AG20443 (cell line): ENCODE results near the gene ZNF268.
"Not testable (repeated sequence)": the region's sequence is repeated elsewhere in the genome, so short reads cannot be mapped to it uniquely, and the experiment has no call there.

Source experiments
- DNase-seq: peaks from one replicate; pipeline ENCODE4 v3.0.0; 2012; ENCODE audit warnings: low spot score, mixed read lengths

ZNF268 gene

DNA sequence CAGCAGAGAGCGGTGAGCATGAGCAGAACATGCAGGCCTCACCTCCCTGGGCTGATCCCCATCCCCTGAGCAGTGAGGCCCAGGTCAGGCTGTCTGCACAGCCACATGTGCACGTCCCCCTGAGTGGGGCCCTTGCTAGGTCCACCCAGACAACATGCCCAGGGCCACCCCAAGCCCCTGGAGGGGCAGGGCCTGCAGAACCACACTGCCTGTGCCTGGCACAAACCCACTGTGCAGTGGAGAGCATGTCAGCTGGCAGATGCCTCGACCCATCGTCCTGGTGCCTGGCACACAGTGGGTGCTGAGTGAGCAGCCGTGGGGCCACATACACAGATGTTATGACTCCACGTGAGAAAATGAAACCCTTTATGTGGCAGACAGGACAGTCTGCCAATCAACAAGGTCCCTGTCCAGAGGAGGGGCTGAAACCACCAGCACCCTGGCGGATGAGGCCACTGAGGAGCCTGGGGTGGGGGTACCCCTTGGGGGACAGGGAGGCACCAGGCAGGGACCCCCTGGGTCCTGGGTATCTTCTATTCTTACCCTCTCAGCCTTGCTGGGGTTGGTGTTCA is 46.1 kb downstream of the ZNF268 start:
- no peak for DNase-seq

DNA sequence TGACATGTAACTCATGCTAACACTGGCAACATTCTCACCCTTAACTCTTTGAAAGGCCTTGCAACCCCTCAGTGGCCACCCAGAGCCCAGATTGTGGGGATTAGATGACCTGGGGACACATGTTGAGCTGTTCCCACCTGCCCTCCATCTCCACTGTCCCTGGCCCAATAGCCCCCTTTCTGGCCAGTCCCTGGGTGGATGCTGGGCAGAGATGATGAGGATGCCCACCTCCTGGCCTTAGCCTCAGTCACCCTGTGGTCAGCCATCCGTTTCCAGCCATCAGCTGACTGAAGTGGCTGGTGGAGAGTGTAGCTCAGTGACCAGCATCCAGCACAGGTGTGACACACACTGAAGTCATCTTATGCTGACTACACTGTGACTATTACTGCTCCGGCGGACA is 49.7 kb downstream of the ZNF268 start:
- DNase-seq, result no peak

DNA sequence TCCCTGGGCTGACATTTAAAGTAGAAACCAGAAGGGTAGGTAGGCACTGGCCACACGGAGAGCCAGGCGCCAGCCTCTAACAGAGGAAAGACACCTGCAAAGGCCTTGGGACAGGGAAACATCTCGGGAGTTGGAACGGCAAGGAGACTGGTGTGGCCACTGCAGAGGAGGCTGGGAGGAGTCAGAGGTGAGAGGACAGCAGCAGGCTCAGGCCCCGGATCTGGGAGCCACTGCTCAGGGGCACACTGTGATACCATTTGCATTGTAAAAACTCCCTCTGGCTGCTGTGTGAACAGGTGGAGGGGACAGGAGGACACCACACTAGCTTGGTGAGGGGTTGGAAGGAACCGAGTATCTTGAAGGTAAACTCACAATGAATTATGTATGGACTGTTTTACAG is 51.7 kb downstream of the ZNF268 start:
- DNase-seq, result no peak

DNA sequence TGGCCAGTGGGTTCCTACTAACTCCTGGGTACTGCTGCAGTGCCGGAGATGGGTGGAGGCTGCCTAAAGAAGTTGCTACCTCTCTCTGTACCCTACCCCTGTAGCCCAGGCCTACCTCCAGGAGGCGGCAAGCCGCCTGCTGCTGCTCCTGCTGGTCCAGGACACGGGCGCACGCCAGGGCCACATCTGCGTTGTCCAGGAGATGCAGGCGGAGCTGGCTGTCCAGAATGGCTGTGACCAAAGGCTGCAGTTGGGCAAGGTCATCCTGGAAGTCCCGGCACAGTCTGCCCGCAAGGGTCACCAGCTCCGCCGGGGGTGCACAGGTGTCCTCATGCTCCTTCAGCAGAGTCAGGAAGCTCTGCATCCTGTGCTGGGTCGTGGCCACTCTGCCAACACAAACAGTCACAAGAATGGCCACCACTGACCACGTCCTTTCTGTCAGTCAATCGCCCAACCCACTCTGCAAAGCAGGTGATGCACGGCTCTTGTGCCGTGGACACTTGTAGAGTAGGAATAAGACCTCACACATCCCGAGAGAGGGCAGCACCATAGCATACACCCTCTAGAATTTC is 52.8 kb downstream of the ZNF268 start:
- DNase-seq, result no peak

DNA sequence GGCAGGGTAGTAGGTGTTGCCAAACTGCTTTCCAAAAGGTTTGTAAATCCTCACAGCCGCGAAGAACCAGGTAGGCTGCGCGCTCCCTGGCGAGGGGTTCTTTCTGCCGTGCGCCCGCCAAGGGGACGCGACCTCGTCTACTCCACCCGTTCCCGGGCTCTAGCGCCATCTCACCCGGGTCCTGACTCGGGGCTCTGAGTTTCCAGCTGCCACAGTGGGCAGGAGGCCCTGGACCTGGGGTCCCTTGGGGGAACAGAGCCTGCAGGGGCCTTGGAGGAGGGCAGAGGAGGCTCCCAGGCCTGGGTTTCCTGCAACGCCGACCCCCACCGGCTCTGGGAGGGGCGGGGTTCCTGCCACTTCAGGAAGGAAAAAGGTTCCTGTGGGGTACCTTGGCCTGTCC is 53.7 kb downstream of the ZNF268 start:
- no peak for DNase-seq

DNA sequence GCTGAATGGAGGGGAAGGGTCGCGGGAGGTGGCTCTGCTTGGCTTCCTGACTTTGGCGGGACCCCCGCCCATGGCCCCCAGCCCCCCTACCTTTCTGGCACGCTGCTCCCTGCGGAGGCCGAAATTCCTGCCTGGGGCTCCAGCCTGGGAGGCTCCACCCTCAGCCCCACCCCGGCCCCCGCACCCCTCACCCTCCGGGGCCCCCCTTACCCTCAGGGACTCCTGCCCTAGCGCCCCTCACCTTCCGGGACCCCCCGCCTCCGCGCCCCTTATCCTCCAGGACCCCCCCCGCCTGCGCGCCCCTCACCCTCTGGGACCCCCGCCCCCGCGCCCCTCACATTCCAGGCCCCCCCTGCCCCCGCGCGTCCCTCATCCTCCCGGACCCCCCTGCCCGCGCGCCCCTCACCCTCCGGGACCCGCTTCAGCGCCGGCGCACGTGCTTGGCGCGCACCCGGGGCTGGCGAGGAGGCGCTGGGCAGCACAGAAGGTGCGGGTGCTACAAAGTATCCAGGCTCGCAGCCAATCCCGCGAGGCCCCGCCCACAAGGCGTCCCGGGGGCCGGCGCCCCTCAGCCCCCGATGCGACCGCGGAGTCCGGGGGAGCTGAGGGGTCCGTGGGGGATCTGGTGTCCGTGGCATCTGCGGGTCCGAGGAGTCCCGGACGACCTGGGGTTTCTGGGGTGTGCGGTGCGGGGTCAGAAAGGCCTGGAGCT is 54.3 kb downstream of the ZNF268 start, which contains the start of gene ANHX:
ANHX (minus strand) TSS at position 477 of the 712 bp plus-strand sequence. CDS start 1,521 bp downstream, outside the sequence.
- DNase-seq, result peak; percentile 8

DNA sequence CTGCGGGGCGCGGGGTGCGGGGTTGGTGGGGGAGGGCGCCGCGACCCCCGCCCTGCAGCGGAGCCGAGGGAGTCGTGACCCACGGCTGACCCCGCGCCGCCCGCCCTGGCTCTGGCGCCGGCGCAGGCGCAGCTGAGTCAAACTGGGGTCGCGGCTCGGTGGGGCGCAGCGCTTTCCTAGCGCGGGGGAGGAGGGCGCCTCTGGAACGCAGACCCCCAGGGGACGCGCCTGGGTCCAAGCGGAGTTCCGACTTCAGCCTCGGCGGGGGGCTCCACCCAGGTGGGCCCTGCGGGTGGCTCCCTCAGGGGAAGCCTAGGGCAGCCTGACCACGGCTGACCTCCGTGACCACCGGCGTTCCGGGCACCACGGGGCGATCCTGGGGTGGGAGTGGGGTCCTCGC is 54.8 kb downstream of the ZNF268 start:
- peak; percentile 5 for DNase-seq

DNA sequence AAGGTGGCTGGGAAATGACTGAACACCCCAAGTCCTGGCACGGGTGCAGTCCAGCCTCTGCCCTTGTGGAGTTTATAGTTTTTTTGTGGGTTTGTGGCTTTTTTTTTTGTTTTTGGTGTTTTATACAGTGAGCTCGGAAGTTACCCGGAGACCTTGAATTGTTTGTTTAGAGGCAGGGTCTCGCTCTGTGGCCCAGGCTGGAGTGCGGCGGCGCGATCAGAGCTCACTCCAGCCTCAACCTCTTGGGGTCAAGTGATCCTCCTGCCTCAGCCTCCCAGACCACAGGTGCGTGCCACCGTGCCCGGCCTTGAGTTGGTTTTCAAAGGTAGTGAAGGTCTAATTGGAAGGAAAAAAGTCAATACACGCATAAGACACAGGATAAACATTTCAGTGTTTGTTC is 55.3 kb downstream of the ZNF268 start:
- no peak for DNase-seq

DNA sequence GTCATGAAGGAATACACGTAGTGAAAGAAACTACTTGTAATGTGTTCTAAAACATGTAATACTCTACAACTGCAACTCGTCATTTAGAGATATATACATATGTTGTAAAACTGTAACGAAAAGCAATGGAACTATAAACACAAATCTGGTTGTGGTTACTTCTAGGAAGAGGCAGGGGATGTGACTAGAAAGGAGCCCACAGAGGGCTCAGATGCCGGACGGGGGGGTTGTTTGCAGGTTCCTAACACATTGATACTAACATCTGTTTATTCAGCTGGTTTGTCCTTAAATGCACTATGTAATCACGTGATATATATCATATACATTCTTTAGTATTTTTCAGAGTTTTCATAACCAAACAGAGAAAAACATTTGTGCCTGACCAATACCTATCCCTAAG is 70.4 kb downstream of the ZNF268 start:
- no peak for DNase-seq

DNA sequence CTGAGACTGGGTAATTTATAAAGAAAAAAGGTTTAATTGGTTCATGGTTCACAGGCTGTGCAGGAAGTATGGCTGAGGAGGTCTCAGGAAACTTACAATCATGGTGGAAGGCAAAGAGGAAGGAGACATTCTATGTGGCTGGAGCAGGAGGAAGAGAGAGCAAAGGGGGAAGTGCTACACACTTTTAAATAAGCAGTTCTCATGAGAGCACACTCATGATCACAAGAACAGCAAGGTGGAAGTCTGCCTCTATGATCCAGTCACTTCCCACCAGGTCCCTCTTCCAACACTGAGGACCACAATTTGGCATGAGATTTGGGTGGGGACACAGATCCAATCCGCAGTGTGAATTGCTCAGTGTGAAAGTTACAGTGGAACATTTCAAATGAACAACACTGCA is 74.5 kb downstream of the ZNF268 start:
- DNase-seq, result not testable (repeated sequence)

DNA sequence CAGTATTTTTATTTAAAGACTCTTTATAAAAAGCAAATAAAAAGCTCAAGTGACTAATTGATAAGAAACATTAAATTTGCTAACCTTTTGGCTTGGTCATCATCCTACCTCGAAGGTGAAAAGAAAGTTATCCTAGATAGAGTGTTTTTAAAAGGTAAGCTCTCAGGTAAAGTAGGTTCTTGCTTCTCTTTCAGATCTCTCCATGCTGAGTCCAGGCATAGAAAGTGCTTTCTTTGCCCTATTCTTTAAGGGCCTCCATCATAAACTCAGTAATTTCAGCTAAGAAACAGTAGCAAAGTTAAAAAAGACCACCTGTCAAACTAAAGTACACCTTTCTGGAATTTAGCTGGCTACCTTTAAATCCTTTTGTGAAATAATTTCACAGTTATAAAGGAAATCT is 75.0 kb downstream of the ZNF268 start:
- DNase-seq, result no peak

DNA sequence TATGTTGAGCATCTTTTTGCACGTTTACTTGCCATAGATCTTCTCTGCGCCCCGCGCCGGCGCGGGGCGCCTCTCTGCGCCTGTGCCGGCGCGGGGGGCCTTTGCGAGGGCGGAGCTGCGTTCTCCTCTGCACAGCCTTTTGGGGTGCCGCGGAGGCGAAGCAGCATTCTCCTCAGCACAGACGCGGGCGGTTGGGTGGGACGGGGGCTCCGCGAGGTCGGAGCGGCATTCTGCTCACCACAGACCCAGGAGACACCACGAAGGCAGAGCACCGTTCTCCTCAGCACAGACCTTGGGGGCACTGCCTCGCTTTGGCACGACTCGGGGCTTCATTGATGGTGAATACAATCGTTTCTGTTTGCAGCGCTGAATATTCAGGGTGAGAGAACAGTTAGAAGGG is 82.9 kb downstream of the ZNF268 start:
- DNase-seq, result no peak
